GM20000 (cell line): ENCODE results near the gene AREG.

Source experiments
- DNase-seq: peaks from one replicate; pipeline ENCODE4 v3.0.0; 2012; ENCODE audit warnings: low spot score
- CTCF ChIP-seq: IDR thresholded peaks from 2 replicates; pipeline ENCODE4 v1.5.1; 2012; ENCODE audit warnings: mild to moderate bottlenecking, control low read depth; ENCODE audit errors: extremely low read depth, missing control alignments

Gene AREG

GRCh38 chr4:74446193-74446868, 1.4 kb downstream of the AREG start:
- no peak for DNase-seq

DNA sequence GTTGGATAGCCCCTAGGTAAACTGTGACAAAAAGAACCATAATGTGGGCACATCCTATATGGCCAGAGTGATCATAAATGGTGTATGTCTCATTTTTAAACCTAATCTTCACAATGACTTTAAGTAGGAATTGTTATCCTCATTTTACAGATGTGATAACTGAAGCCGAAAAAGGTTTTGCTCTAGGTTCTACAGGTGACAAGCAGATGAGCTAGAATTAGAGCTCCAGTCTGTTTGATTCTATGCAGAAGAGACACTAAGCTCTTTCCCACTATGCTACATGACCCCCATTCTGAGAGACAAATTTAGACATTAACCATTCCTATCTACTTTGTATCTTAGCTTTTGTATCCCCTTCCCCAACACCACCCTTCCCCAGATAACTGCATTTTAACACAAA, 2.0 kb downstream of the AREG start:
- no peak for TF ChIP-seq CTCF
- DNase-seq = no peak

More at GRCh38 chr4:74446193-74446868, 1.4 kb downstream of the AREG start:
- TF ChIP-seq CTCF = no peak

DNA sequence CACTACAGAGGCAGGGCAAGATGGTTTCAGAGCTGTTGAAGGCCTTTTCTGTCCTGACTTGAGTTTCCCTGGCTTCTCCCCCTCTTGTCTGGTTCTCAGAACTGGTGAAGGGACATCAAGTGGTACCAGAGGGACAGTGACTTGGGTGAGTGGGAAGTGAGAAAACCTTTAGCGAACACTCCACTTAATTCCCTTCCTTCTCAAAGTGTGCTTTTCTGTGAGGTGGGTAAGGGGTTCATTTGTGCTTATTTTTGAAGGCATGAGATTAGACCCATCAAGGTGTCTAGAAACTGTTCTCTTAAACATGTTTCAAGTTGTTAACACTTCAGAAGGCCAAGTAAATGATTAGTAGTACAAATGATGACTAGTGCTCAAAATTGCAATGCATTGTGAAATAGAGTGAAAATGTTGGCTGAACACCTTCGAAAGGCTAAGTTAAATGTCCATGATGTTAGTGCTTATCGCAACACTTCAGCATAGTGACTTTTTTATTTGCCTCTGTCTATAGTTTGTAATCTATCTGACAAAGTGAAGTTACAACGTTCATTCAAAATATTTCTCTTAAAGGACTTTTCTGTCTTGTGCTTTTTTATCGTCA, 2.8 kb downstream of the AREG start:
- no peak for TF ChIP-seq CTCF
- no peak for DNase-seq

GRCh38 chr4:74449571-74450297, 4.8 kb downstream of the AREG start:
- TF ChIP-seq CTCF = no peak
- DNase-seq = no peak

DNA sequence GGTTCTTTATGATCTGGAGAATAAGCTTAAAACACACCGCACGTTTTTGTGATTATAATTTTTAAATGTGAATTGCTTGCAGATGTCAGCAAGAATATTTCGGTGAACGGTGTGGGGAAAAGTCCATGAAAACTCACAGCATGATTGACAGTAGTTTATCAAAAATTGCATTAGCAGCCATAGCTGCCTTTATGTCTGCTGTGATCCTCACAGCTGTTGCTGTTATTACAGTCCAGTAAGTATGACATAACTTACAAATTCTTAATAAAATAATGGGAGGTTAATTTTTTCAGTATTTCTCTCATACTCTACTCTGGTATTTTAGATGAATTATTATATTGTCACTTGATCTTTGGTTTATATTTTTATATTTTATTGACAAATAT, 5.4 kb downstream of the AREG start:
- DNase-seq = no peak
- no peak for TF ChIP-seq CTCF

- TF ChIP-seq CTCF = no peak
- DNase-seq = no peak
Measured at GRCh38 chr4:74451214-74451661, 6.3 kb downstream of the AREG start.

DNA sequence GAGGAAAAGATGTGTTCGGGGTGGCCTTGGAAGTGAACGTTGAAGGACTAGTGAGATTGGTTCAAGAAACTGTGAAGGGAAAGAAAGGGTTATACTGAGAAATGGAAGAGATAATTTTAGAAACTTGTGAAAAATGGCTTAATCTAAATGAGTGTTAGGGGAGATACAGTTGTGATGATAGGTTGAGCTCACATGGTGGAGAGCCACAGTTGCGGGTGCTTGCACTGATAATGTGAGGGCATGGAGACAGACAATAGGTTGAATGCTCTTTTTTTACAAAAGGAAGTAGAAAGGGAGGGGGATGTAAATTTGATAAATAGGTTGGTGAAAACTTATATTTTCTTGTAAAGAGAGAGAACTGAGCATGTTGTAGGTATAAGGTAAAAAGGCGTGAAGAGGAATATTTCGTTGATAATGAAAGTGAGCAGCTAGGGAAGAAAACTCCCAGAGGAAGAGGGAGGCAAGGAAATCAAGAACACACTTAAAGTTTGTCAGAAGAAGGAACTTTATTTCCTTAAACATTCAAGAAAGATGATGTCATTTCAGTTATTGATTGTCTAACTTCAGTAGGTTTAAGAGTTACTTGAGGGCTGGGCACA, 8.2 kb downstream of the AREG start:
- no peak for TF ChIP-seq CTCF
- DNase-seq = no peak
